HG03196 (cell line): Measurements from ENCODE around the gene SV2B.

Source experiments
- ATAC-seq: cut with Tn5 transposase; IDR thresholded peaks from one replicate; pipeline ENCODE4 v1.9.1; 2021; ENCODE audit not compliant: unreplicated experiment

SV2B gene

GRCh38 chr15:91102546-91103330 is 2.7 kb downstream of the SV2B start:
- ATAC-seq = no peak

- ATAC-seq = no peak
Observed at GRCh38 chr15:91104111-91104510, 4.1 kb downstream of the SV2B start.

GRCh38 chr15:91108421-91108820 is 8.4 kb downstream of the SV2B start:
- ATAC-seq = no peak

DNA sequence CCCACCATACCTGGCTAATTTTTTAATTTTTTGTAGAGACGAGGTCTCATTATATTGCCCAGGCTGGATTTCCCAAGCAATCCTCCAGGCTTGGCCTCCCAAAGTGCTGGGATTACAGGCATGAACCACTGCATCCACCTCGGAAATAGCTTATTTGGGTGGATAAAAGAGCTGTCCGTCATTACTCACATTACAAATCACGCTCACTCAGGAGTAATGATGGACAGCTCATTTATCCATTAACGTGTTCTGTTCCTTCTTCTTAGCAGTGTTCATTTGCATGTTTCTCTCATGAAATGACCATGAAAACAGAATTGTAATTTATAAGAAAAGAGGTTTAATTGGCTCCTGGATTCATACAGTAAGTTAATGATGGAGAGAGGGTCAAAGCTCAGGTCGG is 9.8 kb downstream of the SV2B start:
- no peak for ATAC-seq

GRCh38 chr15:91110407-91110806 is 10.3 kb downstream of the SV2B start:
- no peak for ATAC-seq

DNA sequence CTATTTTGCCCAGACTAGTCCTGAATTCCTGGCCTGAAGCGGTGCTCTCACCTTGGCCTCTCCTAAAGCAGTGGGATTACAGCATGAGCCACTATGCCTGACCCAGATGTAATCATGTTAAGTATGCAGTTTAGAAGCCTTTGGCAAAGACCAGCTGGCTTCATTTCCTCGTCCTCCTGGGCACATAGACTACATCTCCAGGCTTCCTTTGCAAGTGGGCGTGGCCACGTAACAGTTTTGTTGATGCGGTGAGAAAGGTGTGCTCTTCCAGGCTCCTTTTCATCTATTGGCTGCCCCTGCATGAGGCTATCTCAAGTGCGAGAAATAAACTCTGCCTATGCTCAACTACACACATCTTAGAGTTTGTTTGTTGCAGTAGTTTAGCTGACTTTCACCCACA is 13.0 kb downstream of the SV2B start:
- no peak for ATAC-seq

DNA sequence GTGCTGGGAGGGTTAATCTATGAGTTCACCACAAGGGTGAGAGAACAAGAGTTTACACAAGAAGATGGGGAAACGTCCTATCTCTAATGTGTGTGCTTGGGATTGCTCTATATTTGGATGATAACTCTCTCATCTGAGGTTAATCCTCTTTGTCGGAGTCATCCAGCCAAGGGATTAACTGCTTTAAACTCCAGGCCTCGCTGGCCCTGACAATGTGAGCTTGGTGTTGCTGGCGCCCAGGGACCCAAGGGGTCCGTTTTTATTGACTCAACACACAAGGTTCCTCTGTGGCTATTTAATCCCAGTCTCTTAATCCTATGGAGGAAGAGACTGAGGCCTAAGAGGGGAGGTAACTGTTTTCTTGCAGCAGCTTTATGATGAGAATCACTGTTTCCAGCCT is 14.2 kb downstream of the SV2B start:
- no peak for ATAC-seq

DNA sequence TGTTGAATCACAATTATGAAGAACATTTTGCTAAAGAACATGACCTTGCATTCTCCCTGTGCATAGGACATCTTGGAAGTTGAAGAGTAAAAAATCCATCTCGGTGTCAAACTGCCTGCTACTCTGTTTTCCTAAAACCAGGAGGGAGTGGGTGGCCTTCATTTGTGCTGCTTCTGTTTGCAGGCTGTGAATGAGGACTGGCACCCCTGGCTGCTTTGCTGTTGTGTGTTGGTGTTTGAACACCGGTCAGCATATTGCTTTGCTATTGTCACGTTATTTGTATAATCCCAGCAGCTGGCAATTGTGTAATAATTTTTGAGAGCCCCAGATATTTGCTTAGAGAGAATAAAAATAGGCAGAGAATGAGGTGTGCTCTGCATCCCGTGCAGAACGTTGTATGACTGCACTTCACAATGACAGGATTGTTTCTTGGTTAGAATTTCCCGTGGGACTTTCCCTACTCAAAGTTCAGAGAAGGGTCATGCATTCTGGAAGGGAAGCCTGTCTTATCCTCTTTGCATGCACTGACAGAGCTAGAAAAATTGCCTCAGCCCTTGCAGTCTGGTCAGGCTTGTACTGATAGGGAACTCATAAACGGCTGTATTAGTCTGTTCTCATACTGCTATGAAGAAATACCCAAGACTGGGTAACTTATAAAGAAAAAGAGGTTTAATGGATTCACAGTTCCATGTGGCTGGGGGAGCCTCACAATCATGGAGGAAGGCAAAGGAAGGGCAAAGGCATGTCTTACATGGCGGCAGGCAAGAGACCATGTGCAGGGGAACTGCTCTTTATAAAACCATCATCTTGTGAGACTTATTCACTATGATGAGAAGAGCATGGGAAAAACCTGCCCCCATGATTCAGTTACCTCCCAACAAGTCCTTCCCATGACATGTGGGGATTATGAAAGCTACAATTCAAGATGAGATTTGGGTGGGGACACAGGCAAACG is 16.3 kb downstream of the SV2B start:
- ATAC-seq = peak; percentile 93

GRCh38 chr15:91117375-91117774 is 17.3 kb downstream of the SV2B start:
- no peak for ATAC-seq

DNA sequence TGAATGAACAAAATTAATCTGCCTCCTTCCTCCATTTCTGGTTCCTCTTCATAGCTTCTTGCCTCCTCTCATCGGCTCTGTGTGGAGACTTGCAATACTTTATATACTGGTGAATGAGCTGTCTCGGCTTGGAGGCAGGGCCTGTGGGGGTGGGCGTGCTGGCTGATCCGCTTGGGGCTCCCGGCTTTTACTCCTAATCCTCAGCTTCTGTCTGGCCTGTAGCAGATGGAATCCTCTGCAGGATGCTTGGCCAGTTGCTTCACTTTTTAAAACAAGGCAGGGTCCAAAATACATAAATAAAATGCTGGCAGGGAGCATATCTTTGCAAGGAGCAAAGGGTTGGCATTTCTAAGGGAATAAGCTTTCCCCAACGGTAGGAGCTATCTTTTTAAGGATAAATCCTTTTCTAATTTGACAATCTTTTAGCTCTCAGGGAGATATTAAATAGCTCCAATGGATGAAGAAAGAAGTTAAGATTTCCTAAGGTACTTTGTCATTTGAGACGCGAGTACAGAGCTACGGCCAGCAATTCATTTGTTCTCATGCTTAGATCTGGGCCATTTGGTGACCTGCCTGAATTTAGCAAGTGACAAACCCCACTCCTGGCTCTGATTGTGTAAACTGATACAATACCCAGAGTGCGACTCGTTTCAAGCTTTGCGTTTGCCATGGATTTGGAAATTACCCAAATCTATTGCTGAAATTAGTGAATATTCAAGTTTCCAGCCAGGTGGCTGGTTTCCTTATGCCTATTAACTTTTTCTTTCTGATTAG is 18.9 kb downstream of the SV2B start:
- ATAC-seq = no peak

DNA sequence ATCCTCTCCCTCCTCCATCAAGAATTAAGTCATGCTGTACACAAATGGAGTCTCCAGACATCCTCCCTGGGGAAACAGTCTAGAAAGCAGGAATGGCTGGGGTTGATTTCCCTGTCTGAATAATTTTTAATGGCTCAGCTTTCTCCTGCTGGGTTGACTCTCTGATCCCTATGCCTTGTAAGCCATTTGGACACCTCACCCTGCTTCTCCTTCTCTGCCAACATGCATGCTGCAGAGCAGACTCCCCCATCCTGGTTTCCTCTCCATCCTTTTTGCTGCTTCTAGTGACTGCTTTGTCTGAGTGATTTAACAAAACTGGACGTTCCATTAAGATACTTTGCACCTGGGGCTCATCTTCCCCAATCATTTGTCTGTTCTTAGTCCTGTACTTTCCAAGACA is 22.2 kb downstream of the SV2B start:
- ATAC-seq = no peak

- ATAC-seq = no peak
Observed at GRCh38 chr15:91124132-91124531, 24.1 kb downstream of the SV2B start.

DNA sequence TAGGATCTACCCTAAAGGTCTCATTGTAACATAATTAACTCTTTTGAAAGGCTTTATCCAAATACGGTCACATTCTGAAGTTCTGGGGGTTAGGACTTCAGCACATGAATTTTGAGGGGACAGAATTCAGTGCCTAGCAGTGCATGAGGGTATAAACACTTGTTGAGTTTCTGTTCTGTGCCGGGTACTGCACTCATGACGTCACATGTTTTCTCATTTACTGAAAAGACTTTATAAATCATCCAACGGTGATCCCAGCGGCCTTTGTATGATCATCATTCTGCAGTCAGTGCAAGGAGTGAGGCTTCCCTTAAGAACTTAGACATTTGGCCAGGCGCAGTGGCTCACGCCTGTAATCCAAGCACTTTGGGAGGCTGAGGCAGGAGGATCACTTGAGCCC is 25.1 kb downstream of the SV2B start:
- ATAC-seq = no peak

- no peak for ATAC-seq
Observed at GRCh38 chr15:91126080-91126479, 26.0 kb downstream of the SV2B start.

- no peak for ATAC-seq
Observed at GRCh38 chr15:91127236-91127955, 27.3 kb downstream of the SV2B start.

DNA sequence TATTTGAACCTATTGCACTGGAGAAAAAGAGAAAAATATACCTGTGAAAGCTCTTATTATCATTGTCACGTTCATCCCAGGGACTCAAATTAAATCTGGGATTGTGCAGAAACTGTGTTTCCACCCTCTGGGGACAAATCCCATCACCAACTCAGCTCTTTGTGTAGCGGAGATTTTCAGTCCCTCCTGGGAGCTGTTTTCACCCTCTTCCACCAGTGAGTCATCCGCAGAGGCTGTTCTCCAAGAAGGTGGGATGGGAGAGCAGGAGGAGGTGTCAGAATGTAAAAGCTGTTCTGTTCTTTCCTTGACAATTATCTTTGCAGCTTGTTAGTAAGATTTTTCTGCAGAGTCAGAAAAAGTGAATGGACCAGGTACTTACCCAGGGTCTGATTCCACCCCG is 28.0 kb downstream of the SV2B start:
- ATAC-seq = no peak

- ATAC-seq = no peak
Observed at GRCh38 chr15:91129436-91129835, 29.4 kb downstream of the SV2B start.

- ATAC-seq = no peak
Observed at GRCh38 chr15:91132079-91132478, 32.0 kb downstream of the SV2B start.

DNA sequence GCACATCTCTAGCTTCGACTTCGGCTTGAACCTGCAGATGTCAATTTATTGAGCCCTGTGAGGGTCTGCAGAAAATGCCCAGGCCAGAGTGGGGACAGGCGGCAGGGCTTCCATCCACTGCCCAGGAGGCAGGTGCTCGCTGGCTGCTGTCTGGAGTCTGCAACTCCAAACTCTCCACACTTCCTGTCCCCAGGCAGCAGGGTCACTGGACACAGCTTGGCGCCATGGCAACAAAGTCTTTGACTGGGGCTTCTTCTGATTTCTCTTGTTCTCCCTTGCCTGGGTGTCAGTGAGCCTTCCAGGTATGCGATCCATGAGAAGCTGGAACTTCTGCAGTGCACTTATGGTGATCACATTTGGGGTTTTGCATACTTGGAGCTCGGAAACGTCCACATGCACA is 33.5 kb downstream of the SV2B start:
- ATAC-seq = no peak

- peak; percentile 86 for ATAC-seq
Observed at GRCh38 chr15:91135201-91136130, 35.4 kb downstream of the SV2B start.
